ENCODE data around the gene GOLGA8A. TPM values are rescaled to one million over a fixed set of nuclear protein-coding genes. Genes with fewer than 3 reads are reported as not detected.

GOLGA8A gene
- total RNA-seq: 5.8 and 14.3 TPM in 2 replicates

GRCh38 chr15:34437687-34438086, at the start of gene GOLGA8A:
TSS of gene GOLGA8A (minus strand) at chr15:34437808. CDS start at chr15:34389691, 48,117 bp downstream.
- no peak for DNase-seq (ENCODE audit: low read depth)
- TF ChIP-seq CTCF (conservative IDR thresholded peaks at IDR 0.05; ENCODE audit: low read depth, low read length): no peak
- H3K4me3 ChIP-seq (ENCODE audit: low read depth, low read length): peak within 1 kb of the TSS; percentile 56

- no peak for DNase-seq (ENCODE audit: low read depth)
- TF ChIP-seq CTCF (conservative IDR thresholded peaks at IDR 0.05; ENCODE audit: low read depth, low read length): no peak
Measured at GRCh38 chr15:34483644-34484043, 46.0 kb upstream of the GOLGA8A start.

GRCh38 chr15:34481370-34481769, 43.8 kb upstream of the GOLGA8A start:
- H3K4me3 ChIP-seq (ENCODE audit: low read depth, low read length): no peak overlapping the region
- DNase-seq (ENCODE audit: low read depth): no peak
- no peak for TF ChIP-seq CTCF (conservative IDR thresholded peaks at IDR 0.05; ENCODE audit: low read depth, low read length)

More at GRCh38 chr15:34483644-34484043, 46.0 kb upstream of the GOLGA8A start:
- H3K4me3 ChIP-seq (ENCODE audit: low read depth, low read length): no peak overlapping the region

- no peak overlapping the region for H3K4me3 ChIP-seq (ENCODE audit: low read depth, low read length)
- no peak for DNase-seq (ENCODE audit: low read depth)
- TF ChIP-seq CTCF (conservative IDR thresholded peaks at IDR 0.05; ENCODE audit: low read depth, low read length): no peak
Measured at GRCh38 chr15:34473840-34474239, 36.2 kb upstream of the GOLGA8A start.

- H3K4me3 ChIP-seq (ENCODE audit: low read depth, low read length): no peak overlapping the region
- no peak for TF ChIP-seq CTCF (conservative IDR thresholded peaks at IDR 0.05; ENCODE audit: low read depth, low read length)
- no peak for DNase-seq (ENCODE audit: low read depth)
Measured at GRCh38 chr15:34472947-34473346, 35.3 kb upstream of the GOLGA8A start.

GRCh38 chr15:34470892-34471291, 33.3 kb upstream of the GOLGA8A start:
- DNase-seq (ENCODE audit: low read depth): no peak
- no peak overlapping the region for H3K4me3 ChIP-seq (ENCODE audit: low read depth, low read length)
- no peak for TF ChIP-seq CTCF (conservative IDR thresholded peaks at IDR 0.05; ENCODE audit: low read depth, low read length)

GRCh38 chr15:34470091-34470490, 32.5 kb upstream of the GOLGA8A start:
- no peak overlapping the region for H3K4me3 ChIP-seq (ENCODE audit: low read depth, low read length)
- DNase-seq (ENCODE audit: low read depth): no peak
- no peak for TF ChIP-seq CTCF (conservative IDR thresholded peaks at IDR 0.05; ENCODE audit: low read depth, low read length)

Data from epithelial cell of proximal tubule (primary cell).